ENCODE measurements around the gene TRA2B.
"Not testable (repeated sequence)": the region's sequence is repeated elsewhere in the genome, so short reads cannot be mapped to it uniquely, and the experiment has no call there.

Gene TRA2B

GRCh38 chr3:185930393-185931107 lies 7.3 kb downstream of the TRA2B start:
- no peak for DNase-seq (ENCODE audit: low read depth)
- H3K4me3 ChIP-seq (ENCODE audit: low read depth, low read length): peak overlapping the region; percentile 12

DNA sequence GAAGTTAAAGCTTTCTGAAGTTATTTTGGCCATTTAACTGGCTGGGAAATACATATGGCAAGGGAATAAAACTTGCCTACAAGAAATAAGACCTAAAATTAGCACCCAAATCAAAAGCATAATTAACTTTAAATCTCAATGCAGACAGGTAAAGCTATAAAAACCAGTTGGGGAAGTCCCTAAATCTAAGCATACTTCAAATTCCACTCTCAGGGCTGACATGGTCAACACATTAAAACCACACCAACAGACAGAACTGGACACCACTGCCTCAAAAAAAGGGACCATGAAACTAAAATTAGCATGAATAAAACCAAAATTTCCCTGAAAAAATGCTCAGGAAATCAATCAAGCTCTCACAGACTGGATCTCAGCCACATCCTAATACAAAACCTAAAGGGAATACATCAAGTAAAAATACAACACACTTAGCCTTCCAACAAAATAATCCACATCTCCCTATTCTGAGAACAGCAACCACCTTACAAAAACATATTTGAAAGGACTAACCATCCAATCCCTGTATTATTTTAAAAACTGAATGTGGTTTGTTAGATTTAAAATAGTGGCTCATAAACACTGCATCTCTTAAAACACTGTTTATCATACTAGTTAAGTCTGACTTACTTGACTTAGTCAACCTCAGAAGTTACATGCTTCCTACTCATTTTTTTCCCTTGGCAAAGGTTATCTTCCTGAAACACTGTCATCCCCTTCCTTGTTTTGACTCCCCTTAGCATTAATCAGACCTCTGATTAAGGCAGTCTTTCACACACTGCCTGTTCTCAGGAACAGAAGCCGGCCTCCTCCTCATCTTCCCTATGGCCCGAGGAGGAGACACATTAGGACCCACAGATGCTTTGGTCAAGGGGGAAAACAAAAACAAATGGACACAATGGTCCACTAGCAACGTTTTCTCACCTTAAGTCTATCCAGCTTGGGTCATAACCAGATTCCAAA lies 8.3 kb downstream of the TRA2B start:
- H3K4me3 ChIP-seq (ENCODE audit: low read depth, low read length): no peak overlapping the region
- DNase-seq (ENCODE audit: low read depth): no peak

DNA sequence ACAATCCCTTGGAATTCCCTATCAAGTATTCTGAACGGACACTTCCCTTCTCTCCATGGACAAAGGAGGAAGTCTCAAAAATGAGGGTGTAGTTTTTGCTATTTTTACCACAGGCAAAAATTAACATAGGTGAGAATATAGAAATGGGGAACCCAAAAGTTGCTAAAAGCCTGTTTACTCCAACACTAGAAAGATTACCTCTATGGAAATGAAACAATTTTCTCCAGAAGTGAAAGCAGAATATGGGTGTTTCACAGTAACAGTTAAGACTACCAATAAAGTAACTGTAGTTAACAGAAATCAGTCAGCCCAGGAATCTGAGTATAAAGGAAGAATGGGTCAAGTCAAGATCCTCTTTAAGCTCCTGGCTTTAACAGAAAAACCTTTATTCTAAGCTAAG lies 9.3 kb downstream of the TRA2B start:
- no peak for DNase-seq (ENCODE audit: low read depth)
- H3K4me3 ChIP-seq (ENCODE audit: low read depth, low read length): no peak overlapping the region

GRCh38 chr3:185927501-185928200 lies 10.2 kb downstream of the TRA2B start:
- no peak overlapping the region for H3K4me3 ChIP-seq (ENCODE audit: low read depth, low read length)

GRCh38 chr3:185926445-185926844 lies 11.4 kb downstream of the TRA2B start:
- H3K4me3 ChIP-seq (ENCODE audit: low read depth, low read length): no peak overlapping the region
- no peak for DNase-seq (ENCODE audit: low read depth)

More at GRCh38 chr3:185927501-185928200, 10.2 kb downstream of the TRA2B start:
- no peak for DNase-seq (ENCODE audit: low read depth)

DNA sequence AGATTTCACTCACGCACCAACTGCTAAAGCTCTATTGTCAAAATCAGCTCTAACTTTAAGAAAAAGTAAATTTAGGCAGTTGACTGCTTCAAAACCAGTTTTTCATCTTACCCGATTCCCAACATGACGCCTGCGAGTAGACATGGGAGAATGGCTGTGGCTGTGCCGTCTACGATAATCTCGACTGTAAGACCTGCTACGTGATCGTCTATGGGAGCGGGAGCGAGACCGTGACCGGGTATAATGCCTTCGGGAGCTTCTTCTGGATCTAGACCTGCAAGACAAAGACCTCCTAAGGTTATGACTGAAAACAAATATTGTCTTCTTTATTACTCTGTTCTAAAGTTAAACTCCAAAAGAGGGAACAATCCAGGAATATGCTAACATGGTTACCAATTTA lies 12.5 kb downstream of the TRA2B start:
- H3K4me3 ChIP-seq (ENCODE audit: low read depth, low read length): no peak overlapping the region
- no peak for DNase-seq (ENCODE audit: low read depth)

- H3K4me3 ChIP-seq (ENCODE audit: low read depth, low read length): no peak overlapping the region
- no peak for DNase-seq (ENCODE audit: low read depth)
Observed at GRCh38 chr3:185924375-185924774, 13.4 kb downstream of the TRA2B start.

DNA sequence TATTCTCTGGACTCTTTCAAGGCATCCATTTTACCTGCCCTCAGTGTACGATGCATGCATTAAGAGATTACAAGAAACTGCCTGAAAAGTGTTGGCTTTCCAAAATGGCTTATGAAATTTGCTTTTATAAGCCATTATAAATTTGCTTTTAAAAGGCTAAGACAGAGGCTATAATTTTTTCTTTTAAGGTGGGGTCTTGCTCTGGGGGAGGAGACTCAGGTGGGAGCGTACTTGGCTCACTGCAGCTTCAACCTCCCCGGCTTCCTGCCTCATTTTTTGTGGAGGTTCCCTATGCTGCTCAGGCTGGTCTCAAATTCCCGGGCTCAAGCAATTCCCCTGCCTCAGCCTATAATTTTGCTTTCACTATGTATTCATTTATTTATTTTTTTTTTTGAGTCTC lies 17.6 kb downstream of the TRA2B start:
- no peak for DNase-seq (ENCODE audit: low read depth)
- H3K4me3 ChIP-seq (ENCODE audit: low read depth, low read length): no peak overlapping the region

DNA sequence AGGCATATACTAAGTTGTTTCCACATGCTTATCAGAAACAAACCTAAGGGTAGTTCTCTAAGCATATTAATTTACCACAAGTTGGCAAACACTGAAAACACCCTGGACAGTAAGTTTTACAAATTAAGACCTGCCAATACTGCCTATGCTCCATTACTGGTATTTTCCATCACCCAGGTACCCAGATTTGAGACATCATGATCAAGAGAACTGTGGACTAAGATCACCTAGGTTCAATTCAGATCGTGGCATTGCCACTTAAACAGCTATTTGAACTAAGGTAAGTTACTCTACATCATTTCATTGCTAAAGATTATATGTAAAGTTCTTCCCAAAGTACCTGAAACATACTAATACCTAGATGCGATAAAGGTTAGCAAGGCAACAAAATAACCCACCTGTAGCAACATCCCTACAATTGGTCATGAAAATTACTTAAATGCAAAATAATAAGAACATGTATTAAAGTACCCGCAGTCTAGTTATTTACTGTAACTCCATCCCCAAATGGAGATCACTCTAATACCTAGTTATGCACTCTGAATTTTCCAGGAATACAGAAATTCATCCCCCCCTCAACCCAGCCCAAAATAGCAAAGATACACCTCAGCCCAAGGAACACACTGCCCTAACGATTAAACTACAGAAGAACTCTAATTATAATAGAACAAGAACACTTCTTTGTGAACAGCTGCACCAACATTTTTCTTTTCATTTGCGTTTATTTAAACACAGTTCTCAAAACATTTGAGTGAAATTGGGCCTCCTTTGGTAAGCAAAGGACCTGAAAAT lies 21.6 kb downstream of the TRA2B start:
- DNase-seq (ENCODE audit: low read depth): no peak
- no peak overlapping the region for H3K4me3 ChIP-seq (ENCODE audit: low read depth, low read length)

DNA sequence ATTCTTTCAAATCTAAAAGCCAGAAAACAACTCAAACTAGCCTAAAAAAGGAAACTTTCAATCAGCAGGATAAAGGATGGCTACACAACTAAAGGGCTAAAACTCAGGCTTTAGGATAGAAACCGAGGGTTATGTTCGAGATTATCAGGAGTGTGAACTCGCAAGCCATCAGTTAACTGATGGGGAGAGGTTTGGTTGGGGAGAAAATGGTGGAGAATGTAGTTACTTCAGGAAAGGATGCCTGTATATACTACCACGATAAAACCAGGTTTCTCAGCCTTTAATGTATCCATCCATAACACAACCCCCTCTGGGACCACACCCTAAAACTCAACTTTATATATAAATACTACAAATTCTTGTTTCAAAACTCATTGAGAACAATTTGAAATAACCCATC lies 22.2 kb downstream of the TRA2B start:
- no peak for DNase-seq (ENCODE audit: low read depth)
- no peak overlapping the region for H3K4me3 ChIP-seq (ENCODE audit: low read depth, low read length)

DNA sequence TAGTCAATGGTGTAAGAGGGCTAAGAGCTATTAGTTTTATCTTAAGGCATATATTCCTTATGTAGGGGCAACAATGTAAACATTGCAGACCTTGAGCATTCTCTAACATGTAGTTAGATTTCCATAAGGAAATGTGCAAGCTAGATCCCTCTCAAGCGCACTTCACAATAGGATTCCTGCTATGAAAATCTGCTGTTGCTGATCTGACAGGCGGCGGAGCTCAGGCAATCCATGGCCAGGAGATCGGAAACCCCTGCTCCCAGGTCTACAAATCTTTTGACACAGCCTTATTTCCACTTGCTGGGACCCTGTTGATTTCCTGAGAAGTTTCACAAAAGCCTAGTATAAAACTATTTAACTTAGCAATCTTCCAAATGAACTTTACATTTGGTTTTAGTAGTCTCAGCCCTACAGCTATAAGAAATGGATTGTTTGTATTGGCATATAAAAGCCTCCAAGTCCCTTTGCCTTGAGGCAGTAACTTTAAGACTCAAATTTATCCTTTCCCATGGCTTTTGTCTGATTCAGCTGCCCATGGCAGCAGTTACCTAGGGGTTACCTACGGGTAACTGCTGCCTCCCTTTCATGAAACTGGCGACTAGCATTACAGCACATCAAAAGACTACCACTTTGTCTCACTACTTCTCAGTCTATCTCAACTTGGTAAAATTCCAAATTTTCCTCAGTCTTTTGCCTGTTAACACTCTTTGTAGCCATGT lies 22.7 kb downstream of the TRA2B start:
- DNase-seq (ENCODE audit: low read depth): no peak

GRCh38 chr3:185912929-185913901 lies 24.6 kb downstream of the TRA2B start:
- no peak for DNase-seq (ENCODE audit: low read depth)
- H3K4me3 ChIP-seq (ENCODE audit: low read depth, low read length): no peak overlapping the region

More for the DNA sequence above, 22.7 kb downstream of the TRA2B start:
- H3K4me3 ChIP-seq (ENCODE audit: low read depth, low read length): no peak overlapping the region

GRCh38 chr3:185912512-185912911 lies 25.3 kb downstream of the TRA2B start:
- DNase-seq (ENCODE audit: low read depth): no peak
- H3K4me3 ChIP-seq (ENCODE audit: low read depth, low read length): no peak overlapping the region

GRCh38 chr3:185911076-185911448 lies 26.8 kb downstream of the TRA2B start:
- not testable (repeated sequence) for DNase-seq (ENCODE audit: low read depth); H3K4me3 ChIP-seq (ENCODE audit: low read depth, low read length)

DNA sequence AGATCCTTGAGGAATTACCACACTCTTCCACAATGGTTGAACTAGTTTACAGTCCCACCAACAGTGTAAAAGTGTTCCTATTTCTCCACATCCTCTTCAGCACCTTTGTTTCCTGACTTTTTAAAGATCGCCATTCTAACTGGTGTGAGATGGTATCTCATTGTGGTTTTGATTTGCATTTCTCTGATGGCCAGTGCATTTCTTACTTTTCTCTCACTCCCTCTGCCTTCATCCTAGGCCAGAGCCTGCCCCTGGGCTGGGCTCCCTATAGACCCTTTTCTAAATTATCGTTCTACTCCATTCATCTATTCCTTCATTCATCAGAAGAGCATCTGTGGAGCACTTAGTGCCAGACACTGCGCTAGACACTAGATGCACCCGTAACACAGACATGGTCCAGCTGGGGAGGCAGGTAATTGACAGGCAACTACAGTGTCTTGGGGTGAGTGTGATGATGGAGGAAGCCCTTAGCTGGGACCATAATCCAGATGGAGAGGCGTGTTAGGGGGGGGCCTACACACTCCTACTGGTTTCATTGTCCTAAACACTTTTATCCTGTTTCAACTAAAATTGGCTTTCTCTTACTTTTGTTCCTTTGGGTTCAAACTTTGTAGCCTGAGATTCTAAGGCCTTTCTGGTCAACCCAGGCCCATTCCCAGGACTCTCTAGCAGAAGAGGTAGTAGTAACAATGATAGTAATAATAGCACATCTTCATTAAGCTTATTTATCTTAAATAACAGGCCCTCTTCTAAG lies 27.3 kb downstream of the TRA2B start:
- DNase-seq (ENCODE audit: low read depth); H3K4me3 ChIP-seq (ENCODE audit: low read depth, low read length): not testable (repeated sequence)

GRCh38 chr3:185909913-185910312 lies 27.9 kb downstream of the TRA2B start:
- DNase-seq (ENCODE audit: low read depth); H3K4me3 ChIP-seq (ENCODE audit: low read depth, low read length): not testable (repeated sequence)

DNA sequence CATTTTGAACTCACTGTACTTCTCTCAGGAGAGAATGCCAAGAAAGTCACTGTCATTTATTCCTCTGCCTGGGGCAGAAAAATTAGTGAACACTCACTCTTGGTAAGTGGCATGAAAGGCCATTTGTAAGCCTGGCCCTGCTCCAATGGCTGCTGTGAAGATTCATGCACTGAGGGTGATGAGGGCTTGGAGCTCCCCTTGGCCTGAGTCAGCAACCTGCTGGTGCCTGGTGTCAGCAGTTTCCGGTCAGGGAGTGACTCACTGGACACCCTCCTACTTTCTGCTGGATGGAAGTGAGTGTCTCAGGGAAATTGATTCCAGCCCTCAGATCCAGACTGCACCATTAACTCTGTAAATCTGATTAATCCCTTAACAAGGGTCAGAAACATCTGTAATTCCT lies 37.6 kb downstream of the TRA2B start:
- no peak overlapping the region for H3K4me3 ChIP-seq (ENCODE audit: low read depth, low read length)
- DNase-seq (ENCODE audit: low read depth): peak; percentile 82
